ENCODE measurements around the gene ARHGAP23. TPM values are rescaled to one million over a fixed set of nuclear protein-coding genes. Genes with fewer than 3 reads are reported as not detected.
"Not testable (repeated sequence)": the region's sequence is repeated elsewhere in the genome, so short reads cannot be mapped to it uniquely, and the experiment has no call there.

ARHGAP23 gene
- total and polyA plus RNA-seq, 2 experiments from 2014 or later: 21.4 to 150 TPM

DNA sequence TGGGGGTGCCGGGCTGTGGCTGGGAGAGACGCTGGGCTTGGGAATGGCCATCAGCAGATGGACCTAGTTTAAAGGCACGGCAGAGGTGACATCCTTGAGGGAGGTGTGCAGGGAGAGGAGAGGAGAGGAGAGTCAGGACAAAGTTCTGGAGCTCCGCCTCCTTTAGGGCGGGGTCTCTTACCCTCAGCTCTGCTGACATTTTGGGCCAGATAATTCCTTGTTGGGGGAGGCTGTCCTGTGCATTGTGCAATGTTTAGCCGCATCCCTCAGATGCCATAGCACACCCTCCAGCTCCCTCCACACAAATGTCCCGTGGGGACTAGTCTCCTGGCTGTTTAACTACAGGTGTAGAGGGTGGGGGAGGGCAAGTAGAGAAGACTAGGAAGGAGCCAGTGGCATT lies 48.3 kb downstream of the ARHGAP23 start (continued):
- TF ChIP-seq, protein P1, sequence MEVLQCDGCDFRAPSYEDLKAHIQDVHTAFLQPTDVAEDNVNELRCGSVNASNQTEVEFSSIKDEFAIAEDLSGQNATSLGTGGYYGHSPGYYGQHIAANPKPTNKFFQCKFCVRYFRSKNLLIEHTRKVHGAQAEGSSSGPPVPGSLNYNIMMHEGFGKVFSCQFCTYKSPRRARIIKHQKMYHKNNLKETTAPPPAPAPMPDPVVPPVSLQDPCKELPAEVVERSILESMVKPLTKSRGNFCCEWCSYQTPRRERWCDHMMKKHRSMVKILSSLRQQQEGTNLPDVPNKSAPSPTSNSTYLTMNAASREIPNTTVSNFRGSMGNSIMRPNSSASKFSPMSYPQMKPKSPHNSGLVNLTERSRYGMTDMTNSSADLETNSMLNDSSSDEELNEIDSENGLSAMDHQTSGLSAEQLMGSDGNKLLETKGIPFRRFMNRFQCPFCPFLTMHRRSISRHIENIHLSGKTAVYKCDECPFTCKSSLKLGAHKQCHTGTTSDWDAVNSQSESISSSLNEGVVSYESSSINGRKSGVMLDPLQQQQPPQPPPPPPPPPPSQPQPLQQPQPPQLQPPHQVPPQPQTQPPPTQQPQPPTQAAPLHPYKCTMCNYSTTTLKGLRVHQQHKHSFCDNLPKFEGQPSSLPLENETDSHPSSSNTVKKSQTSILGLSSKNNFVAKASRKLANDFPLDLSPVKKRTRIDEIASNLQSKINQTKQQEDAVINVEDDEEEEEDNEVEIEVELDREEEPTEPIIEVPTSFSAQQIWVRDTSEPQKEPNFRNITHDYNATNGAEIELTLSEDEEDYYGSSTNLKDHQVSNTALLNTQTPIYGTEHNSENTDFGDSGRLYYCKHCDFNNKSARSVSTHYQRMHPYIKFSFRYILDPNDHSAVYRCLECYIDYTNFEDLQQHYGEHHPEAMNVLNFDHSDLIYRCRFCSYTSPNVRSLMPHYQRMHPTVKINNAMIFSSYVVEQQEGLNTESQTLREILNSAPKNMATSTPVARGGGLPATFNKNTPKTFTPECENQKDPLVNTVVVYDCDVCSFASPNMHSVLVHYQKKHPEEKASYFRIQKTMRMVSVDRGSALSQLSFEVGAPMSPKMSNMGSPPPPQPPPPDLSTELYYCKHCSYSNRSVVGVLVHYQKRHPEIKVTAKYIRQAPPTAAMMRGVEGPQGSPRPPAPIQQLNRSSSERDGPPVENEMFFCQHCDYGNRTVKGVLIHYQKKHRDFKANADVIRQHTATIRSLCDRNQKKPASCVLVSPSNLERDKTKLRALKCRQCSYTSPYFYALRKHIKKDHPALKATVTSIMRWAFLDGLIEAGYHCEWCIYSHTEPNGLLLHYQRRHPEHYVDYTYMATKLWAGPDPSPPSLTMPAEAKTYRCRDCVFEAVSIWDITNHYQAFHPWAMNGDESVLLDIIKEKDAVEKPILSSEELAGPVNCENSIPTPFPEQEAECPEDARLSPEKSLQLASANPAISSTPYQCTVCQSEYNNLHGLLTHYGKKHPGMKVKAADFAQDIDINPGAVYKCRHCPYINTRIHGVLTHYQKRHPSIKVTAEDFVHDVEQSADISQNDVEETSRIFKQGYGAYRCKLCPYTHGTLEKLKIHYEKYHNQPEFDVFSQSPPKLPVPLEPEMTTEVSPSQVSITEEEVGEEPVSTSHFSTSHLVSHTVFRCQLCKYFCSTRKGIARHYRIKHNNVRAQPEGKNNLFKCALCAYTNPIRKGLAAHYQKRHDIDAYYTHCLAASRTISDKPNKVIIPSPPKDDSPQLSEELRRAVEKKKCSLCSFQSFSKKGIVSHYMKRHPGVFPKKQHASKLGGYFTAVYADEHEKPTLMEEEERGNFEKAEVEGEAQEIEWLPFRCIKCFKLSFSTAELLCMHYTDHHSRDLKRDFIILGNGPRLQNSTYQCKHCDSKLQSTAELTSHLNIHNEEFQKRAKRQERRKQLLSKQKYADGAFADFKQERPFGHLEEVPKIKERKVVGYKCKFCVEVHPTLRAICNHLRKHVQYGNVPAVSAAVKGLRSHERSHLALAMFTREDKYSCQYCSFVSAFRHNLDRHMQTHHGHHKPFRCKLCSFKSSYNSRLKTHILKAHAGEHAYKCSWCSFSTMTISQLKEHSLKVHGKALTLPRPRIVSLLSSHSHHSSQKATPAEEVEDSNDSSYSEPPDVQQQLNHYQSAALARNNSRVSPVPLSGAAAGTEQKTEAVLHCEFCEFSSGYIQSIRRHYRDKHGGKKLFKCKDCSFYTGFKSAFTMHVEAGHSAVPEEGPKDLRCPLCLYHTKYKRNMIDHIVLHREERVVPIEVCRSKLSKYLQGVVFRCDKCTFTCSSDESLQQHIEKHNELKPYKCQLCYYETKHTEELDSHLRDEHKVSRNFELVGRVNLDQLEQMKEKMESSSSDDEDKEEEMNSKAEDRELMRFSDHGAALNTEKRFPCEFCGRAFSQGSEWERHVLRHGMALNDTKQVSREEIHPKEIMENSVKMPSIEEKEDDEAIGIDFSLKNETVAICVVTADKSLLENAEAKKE (CRISPR knock-in tag; IDR thresholded peaks at IDR 0.05): no peak

GRCh38 chr17:38477417-38477816 lies 49.2 kb downstream of the ARHGAP23 start:
- not testable (repeated sequence) for H3K9me3 Mint-ChIP-seq; H3K79me2 ChIP-seq (replicated peaks; ENCODE audit: insufficient read depth); H4K20me1 ChIP-seq (replicated peaks; ENCODE audit: insufficient read depth); H3K27ac ChIP-seq (ENCODE audit: low read depth); H3K4me3 ChIP-seq; ATAC-seq; DNase-seq (ENCODE audit: low spot score); H2AFZ ChIP-seq; H3K27me3 ChIP-seq (ENCODE audit: insufficient read depth); H3K4me2 ChIP-seq; H3K4me1 ChIP-seq (ENCODE audit: insufficient read depth); H3K4me3 Mint-ChIP-seq; H3F3A ChIP-seq (replicated peaks; ENCODE audit: low read depth); H3K27ac Mint-ChIP-seq; H3K36me3 ChIP-seq (ENCODE audit: insufficient read depth); H3K9me2 ChIP-seq (ENCODE audit: insufficient read depth)
- Mint-ChIP-seq H3K4me1 (peaks cover 18% of the 10 kb centered on the region), H3K36me3 (ENCODE audit: low read depth) (peaks cover 67% of the 10 kb centered on the region), H3K27me3 (ENCODE audit: insufficient read depth, low read depth, poor library complexity) (peaks cover 12% of the 10 kb centered on the region)

- DNase-seq (ENCODE audit: low spot score); H2AFZ ChIP-seq; H3K27ac Mint-ChIP-seq; H3K79me2 ChIP-seq (replicated peaks; ENCODE audit: insufficient read depth); H3K4me2 ChIP-seq; H4K20me1 ChIP-seq (replicated peaks; ENCODE audit: insufficient read depth); H3K36me3 ChIP-seq (ENCODE audit: insufficient read depth); H3K4me3 Mint-ChIP-seq; H3K27ac ChIP-seq (ENCODE audit: low read depth); ATAC-seq; H3K9me3 Mint-ChIP-seq; H3K9me2 ChIP-seq (ENCODE audit: insufficient read depth); H3K27me3 ChIP-seq (ENCODE audit: insufficient read depth); H3K4me1 ChIP-seq (ENCODE audit: insufficient read depth); H3F3A ChIP-seq (replicated peaks; ENCODE audit: low read depth); H3K4me3 ChIP-seq: not testable (repeated sequence)
- Mint-ChIP-seq H3K36me3 (ENCODE audit: low read depth) (peaks cover 68% of the 10 kb centered on the region), H3K4me1 (peaks cover 18% of the 10 kb centered on the region), H3K27me3 (ENCODE audit: insufficient read depth, low read depth, poor library complexity) (peaks cover 12% of the 10 kb centered on the region)
Measured at GRCh38 chr17:38477951-38478350, 49.7 kb downstream of the ARHGAP23 start.

DNA sequence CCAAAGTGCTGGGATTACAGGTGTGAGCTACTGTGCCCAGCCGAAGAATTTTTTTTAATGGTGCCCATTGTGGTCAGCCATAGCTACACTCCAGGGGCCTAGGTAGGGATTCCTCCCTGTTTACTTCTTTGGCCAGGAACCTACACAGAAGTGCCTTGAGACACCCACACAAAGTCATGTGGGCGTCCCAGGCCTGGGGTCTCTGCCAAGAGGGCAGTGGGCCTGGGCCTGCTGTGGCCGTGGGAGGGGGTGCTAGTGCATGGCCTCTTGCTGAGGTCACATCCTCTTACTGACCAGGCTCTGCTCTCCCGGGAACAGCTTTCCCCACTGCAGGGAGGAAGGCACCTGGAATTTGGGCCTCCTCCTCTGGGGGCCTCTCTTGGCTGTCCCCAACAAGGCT lies 50.4 kb downstream of the ARHGAP23 start:
- not testable (repeated sequence) for H3K27ac Mint-ChIP-seq; H3K4me3 Mint-ChIP-seq; H3K27me3 ChIP-seq (ENCODE audit: insufficient read depth); H2AFZ ChIP-seq; H3K9me3 Mint-ChIP-seq; H4K20me1 ChIP-seq (replicated peaks; ENCODE audit: insufficient read depth); DNase-seq (ENCODE audit: low spot score); H3K9me2 ChIP-seq (ENCODE audit: insufficient read depth); H3K36me3 ChIP-seq (ENCODE audit: insufficient read depth); H3K4me3 ChIP-seq; H3F3A ChIP-seq (replicated peaks; ENCODE audit: low read depth); H3K79me2 ChIP-seq (replicated peaks; ENCODE audit: insufficient read depth); H3K4me2 ChIP-seq; H3K27ac ChIP-seq (ENCODE audit: low read depth); H3K4me1 ChIP-seq (ENCODE audit: insufficient read depth); ATAC-seq
- Mint-ChIP-seq H3K4me1 (peaks cover 21% of the 10 kb centered on the region), H3K36me3 (ENCODE audit: low read depth) (peaks cover 70% of the 10 kb centered on the region), H3K27me3 (ENCODE audit: insufficient read depth, low read depth, poor library complexity) (peaks cover 14% of the 10 kb centered on the region)

- not testable (repeated sequence) for H3K79me2 ChIP-seq (replicated peaks; ENCODE audit: insufficient read depth); H3K4me3 ChIP-seq; H3K4me1 ChIP-seq (ENCODE audit: insufficient read depth); H3K27ac Mint-ChIP-seq; H3K36me3 ChIP-seq (ENCODE audit: insufficient read depth); H3K27me3 ChIP-seq (ENCODE audit: insufficient read depth); H4K20me1 ChIP-seq (replicated peaks; ENCODE audit: insufficient read depth); H3K4me3 Mint-ChIP-seq; H3K9me3 Mint-ChIP-seq; DNase-seq (ENCODE audit: low spot score); H3K27ac ChIP-seq (ENCODE audit: low read depth); H2AFZ ChIP-seq; H3K4me2 ChIP-seq; H3F3A ChIP-seq (replicated peaks; ENCODE audit: low read depth); H3K9me2 ChIP-seq (ENCODE audit: insufficient read depth); ATAC-seq
- peaks cover 74% of the 10 kb centered on the region for H3K36me3 Mint-ChIP-seq (ENCODE audit: low read depth)
- peaks cover 11% of the 10 kb centered on the region for H3K27me3 Mint-ChIP-seq (ENCODE audit: insufficient read depth, low read depth, poor library complexity)
- H3K4me1 Mint-ChIP-seq: peaks cover 21% of the 10 kb centered on the region
Measured at GRCh38 chr17:38482039-38482699, 53.9 kb downstream of the ARHGAP23 start.

Data from GM23338 (cell line).